ENCODE results near the gene BTBD1.
"Not testable (repeated sequence)": the region's sequence is repeated elsewhere in the genome, so short reads cannot be mapped to it uniquely, and the experiment has no call there.

Gene BTBD1

GRCh38 chr15:83092309-83092976 lies 25.4 kb upstream of the BTBD1 start:
- no peak for DNase-seq

GRCh38 chr15:83091965-83092308 lies 24.9 kb upstream of the BTBD1 start:
- not testable (repeated sequence) for DNase-seq

- DNase-seq, result no peak
These were observed 23.4 kb upstream of the BTBD1 start for GRCh38 chr15:83090465-83090864.

- no peak for DNase-seq
These were observed 21.8 kb upstream of the BTBD1 start for GRCh38 chr15:83088876-83089275.

- no peak for DNase-seq
These were observed 20.5 kb upstream of the BTBD1 start for GRCh38 chr15:83087576-83087975.

GRCh38 chr15:83085864-83086552 lies 19.0 kb upstream of the BTBD1 start:
- DNase-seq, result not testable (repeated sequence)

- DNase-seq, result not testable (repeated sequence)
These were observed 18.4 kb upstream of the BTBD1 start for GRCh38 chr15:83085461-83085860.

GRCh38 chr15:83082730-83083386 lies 15.8 kb upstream of the BTBD1 start:
- DNase-seq, result no peak

- DNase-seq, result no peak
These were observed 14.4 kb upstream of the BTBD1 start for GRCh38 chr15:83081256-83082014.

GRCh38 chr15:83078712-83079111 lies 11.7 kb upstream of the BTBD1 start:
- no peak for DNase-seq

GRCh38 chr15:83077491-83078230 lies 10.6 kb upstream of the BTBD1 start:
- no peak for DNase-seq

- DNase-seq, result not testable (repeated sequence)
These were observed 2.2 kb upstream of the BTBD1 start for GRCh38 chr15:83069211-83069642.

GRCh38 chr15:83068054-83068453 lies 1.0 kb upstream of the BTBD1 start:
- DNase-seq, result no peak

- no peak for DNase-seq
These were observed 548 bp upstream of the BTBD1 start for GRCh38 chr15:83067638-83067962.

GRCh38 chr15:83066034-83066733 lies 868 bp downstream of the BTBD1 start:
- no peak for DNase-seq

- no peak for DNase-seq
These were observed 1.6 kb downstream of the BTBD1 start for GRCh38 chr15:83065431-83065830.

- no peak for DNase-seq
These were observed 2.2 kb downstream of the BTBD1 start for GRCh38 chr15:83064859-83065258.

GRCh38 chr15:83063551-83063950 lies 3.5 kb downstream of the BTBD1 start:
- no peak for DNase-seq

- DNase-seq, result no peak
These were observed 4.3 kb downstream of the BTBD1 start for GRCh38 chr15:83062768-83063180.

GRCh38 chr15:83061680-83062079 lies 5.4 kb downstream of the BTBD1 start:
- no peak for DNase-seq

- DNase-seq, result no peak
These were observed 9.2 kb downstream of the BTBD1 start for GRCh38 chr15:83057696-83058376.

GRCh38 chr15:83057002-83057401 lies 10.1 kb downstream of the BTBD1 start:
- DNase-seq, result no peak
